ENCODE data around the gene KLK2. TPM values are rescaled to one million over a fixed set of nuclear protein-coding genes. Genes with fewer than 3 reads are reported as not detected.
"Not testable (repeated sequence)": the region's sequence is repeated elsewhere in the genome, so short reads cannot be mapped to it uniquely, and the experiment has no call there.

KLK2 gene
- total RNA-seq, 1 experiment from 2014 or later = not detected

GRCh38 chr19:50893047-50893736, 20.0 kb downstream of the KLK2 start:
- DNase-seq (ENCODE audit: low read depth in 1 of 2, low spot score in 2 of 2) = no peak
- H3K27me3 ChIP-seq (replicated peaks) = no peaks in the 10 kb centered on the region
- no peak overlapping the region for H3K27ac ChIP-seq
- no peak overlapping the region for H3K4me3 ChIP-seq
- no peaks in the 10 kb centered on the region for H3K36me3 ChIP-seq
- no peaks in the 10 kb centered on the region for H3K4me1 ChIP-seq (replicated peaks)
- H3K9me3 ChIP-seq (replicated peaks) = no peaks in the 10 kb centered on the region

DNA sequence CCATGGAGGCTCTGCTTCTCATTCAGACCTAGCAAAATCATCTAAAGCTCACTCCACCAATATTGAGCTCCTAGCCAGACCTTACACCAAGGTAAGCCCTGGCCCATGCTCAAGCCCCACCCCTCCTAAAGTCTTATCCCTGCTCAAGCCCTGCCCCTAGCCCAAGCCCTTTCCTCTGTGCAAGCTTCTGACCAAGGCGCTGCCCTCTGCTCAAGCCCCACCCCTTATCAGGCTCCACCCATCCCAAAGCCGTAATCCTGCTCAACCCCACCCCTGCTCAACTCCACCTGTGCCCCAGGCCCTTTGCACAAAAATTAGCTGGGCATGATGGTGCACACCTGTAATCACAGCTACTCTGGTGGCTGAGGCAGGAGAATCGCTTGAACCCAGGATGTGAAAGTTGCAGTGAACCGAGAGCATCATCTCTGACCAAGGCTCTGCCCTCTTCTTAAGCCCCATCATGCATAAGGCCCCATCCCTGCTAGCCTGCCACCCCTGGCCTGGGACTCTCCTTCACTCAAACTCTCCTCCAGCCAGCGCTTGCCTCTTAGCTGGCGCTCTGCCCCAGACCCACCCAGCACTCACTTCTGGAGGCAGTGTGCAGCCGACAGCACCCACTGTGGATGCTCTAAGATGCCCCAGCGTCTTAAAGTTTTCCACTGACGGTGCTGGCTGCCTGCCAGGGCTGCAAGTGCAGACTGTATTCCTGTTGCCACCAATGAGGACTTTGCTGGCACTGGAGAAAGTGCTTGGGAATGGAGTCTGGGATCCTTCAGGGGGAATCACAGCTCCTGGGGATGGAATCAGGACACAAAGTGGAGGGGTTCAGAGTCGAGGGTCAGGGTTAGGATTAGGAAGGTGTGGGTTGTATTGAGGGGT, 21.5 kb downstream of the KLK2 start:
- Histone ChIP-seq H3K27me3 (replicated peaks) (no peaks in the 10 kb centered on the region), H3K4me1 (replicated peaks) (no peaks in the 10 kb centered on the region), H3K27ac (no peak overlapping the region), H3K9me3 (replicated peaks) (no peaks in the 10 kb centered on the region), H3K36me3 (no peaks in the 10 kb centered on the region), H3K4me3 (no peak overlapping the region)
- no peak for DNase-seq (ENCODE audit: low read depth in 1 of 2, low spot score in 2 of 2)

GRCh38 chr19:50896089-50896590, 22.9 kb downstream of the KLK2 start:
- not testable (repeated sequence) for DNase-seq (ENCODE audit: low read depth in 1 of 2, low spot score in 2 of 2); H3K4me1 ChIP-seq (replicated peaks); H3K9me3 ChIP-seq (replicated peaks); H3K4me3 ChIP-seq; H3K27me3 ChIP-seq (replicated peaks); H3K36me3 ChIP-seq; H3K27ac ChIP-seq

DNA sequence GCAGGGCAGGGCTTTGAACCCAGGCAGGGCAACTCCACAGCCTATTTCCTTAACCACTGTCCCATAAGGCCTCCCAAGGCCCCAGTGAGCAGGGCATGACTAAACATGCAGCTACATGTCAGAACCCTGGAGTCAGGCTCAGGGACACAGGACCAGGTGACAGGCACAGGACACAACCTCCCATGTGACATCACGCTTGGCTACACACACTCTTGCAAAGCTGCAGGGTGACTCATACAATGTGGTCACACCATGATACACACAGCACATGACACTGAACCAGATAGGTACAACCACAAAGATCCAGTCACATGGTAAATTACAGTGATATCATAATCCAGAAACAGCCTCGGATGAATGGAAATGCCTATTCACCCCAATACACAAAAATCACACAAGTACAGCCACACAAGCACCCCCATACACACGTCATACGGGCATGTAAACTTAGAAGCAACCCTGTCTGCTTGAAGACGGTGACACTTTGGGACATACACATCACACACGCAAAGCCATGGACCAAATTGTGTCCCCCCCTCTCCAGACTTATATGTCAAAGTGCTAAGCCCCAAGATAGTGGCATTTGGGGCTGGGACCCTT, 23.5 kb downstream of the KLK2 start:
- no peak for DNase-seq (ENCODE audit: low read depth in 1 of 2, low spot score in 2 of 2)
- Histone ChIP-seq H3K27me3 (replicated peaks) (no peaks in the 10 kb centered on the region), H3K27ac (no peak overlapping the region)

GRCh38 chr19:50897191-50897607, 24.0 kb downstream of the KLK2 start:
- Histone ChIP-seq H3K4me3 (no peak overlapping the region), H3K27me3 (replicated peaks) (no peaks in the 10 kb centered on the region)
- DNase-seq (ENCODE audit: low read depth in 1 of 2, low spot score in 2 of 2) = no peak

More for the DNA sequence above, 23.5 kb downstream of the KLK2 start:
- Histone ChIP-seq H3K4me1 (replicated peaks) (no peaks in the 10 kb centered on the region), H3K4me3 (no peak overlapping the region), H3K9me3 (replicated peaks) (no peaks in the 10 kb centered on the region), H3K36me3 (no peaks in the 10 kb centered on the region)

DNA sequence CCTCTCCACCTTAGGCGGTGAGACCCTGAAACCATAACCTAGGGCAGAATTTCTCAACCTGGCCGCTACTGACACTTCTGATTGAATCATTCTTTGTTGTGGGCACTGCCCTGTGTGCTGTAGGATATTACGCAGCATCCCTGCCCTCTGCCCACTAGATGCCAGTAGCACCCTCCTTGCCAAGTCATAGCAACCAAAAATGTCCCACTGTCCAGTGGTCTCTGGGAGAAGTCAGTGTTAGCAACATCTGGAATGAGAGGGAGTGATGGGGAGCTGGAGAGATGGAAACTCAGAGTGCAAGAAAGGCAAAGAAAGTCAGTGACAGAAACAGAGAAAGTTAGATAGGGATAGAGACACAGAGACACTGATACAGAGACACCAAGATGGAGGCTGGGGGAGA, 24.4 kb downstream of the KLK2 start:
- H3K27me3 ChIP-seq (replicated peaks) = no peaks in the 10 kb centered on the region
- no peak overlapping the region for H3K4me3 ChIP-seq
- DNase-seq (ENCODE audit: low read depth in 1 of 2, low spot score in 2 of 2) = no peak
- no peaks in the 10 kb centered on the region for H3K9me3 ChIP-seq (replicated peaks)
- no peaks in the 10 kb centered on the region for H3K36me3 ChIP-seq
- H3K27ac ChIP-seq = no peak overlapping the region
- no peaks in the 10 kb centered on the region for H3K4me1 ChIP-seq (replicated peaks)

More at GRCh38 chr19:50897191-50897607, 24.0 kb downstream of the KLK2 start:
- H3K27ac ChIP-seq = no peak overlapping the region
- no peaks in the 10 kb centered on the region for H3K4me1 ChIP-seq (replicated peaks)
- H3K36me3 ChIP-seq = no peaks in the 10 kb centered on the region
- no peaks in the 10 kb centered on the region for H3K9me3 ChIP-seq (replicated peaks)

GRCh38 chr19:50898018-50898417, 24.8 kb downstream of the KLK2 start:
- no peaks in the 10 kb centered on the region for H3K4me1 ChIP-seq (replicated peaks)
- H3K27ac ChIP-seq = no peak overlapping the region
- H3K4me3 ChIP-seq = no peak overlapping the region
- no peaks in the 10 kb centered on the region for H3K9me3 ChIP-seq (replicated peaks)
- H3K36me3 ChIP-seq = no peaks in the 10 kb centered on the region
- no peak for DNase-seq (ENCODE audit: low read depth in 1 of 2, low spot score in 2 of 2)
- no peaks in the 10 kb centered on the region for H3K27me3 ChIP-seq (replicated peaks)

GRCh38 chr19:50899569-50899968, 26.3 kb downstream of the KLK2 start:
- no peak overlapping the region for H3K4me3 ChIP-seq

GRCh38 chr19:50902640-50903039, 29.4 kb downstream of the KLK2 start:
- H3K4me3 ChIP-seq = no peak overlapping the region
- no peak for DNase-seq (ENCODE audit: low read depth in 1 of 2, low spot score in 2 of 2)
- H3K27me3 ChIP-seq (replicated peaks) = no peaks in the 10 kb centered on the region
- H3K27ac ChIP-seq = no peak overlapping the region
- no peaks in the 10 kb centered on the region for H3K36me3 ChIP-seq
- no peaks in the 10 kb centered on the region for H3K9me3 ChIP-seq (replicated peaks)
- H3K4me1 ChIP-seq (replicated peaks) = no peaks in the 10 kb centered on the region

More at GRCh38 chr19:50899569-50899968, 26.3 kb downstream of the KLK2 start:
- H3K36me3 ChIP-seq = no peaks in the 10 kb centered on the region
- no peak for DNase-seq (ENCODE audit: low read depth in 1 of 2, low spot score in 2 of 2)
- H3K27me3 ChIP-seq (replicated peaks) = no peaks in the 10 kb centered on the region
- H3K27ac ChIP-seq = no peak overlapping the region
- H3K4me1 ChIP-seq (replicated peaks) = no peaks in the 10 kb centered on the region
- no peaks in the 10 kb centered on the region for H3K9me3 ChIP-seq (replicated peaks)

DNA sequence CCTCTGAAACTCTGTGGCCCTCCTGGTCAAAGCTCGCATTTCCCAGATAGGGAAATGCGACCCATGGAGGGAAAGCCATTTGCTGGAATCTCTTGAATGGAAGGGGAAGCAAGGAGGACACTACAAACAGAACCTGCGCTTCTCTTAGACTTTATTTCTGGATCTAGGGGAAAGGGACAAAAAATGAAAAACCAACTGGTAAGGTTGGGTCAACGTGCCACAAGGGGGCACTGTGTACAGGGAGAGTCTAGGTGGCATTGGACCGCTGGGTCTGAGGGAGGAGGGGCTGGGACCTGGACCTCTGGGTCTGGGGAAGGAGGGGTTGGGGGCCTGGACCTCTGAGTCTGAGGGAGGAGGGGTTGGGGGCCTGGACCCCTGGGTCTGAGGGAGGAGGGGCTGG, 33.0 kb downstream of the KLK2 start:
- no peaks in the 10 kb centered on the region for H3K27me3 ChIP-seq (replicated peaks)
- H3K4me1 ChIP-seq (replicated peaks) = no peaks in the 10 kb centered on the region
- no peak overlapping the region for H3K27ac ChIP-seq
- DNase-seq (ENCODE audit: low read depth in 1 of 2, low spot score in 2 of 2) = no peak
- no peaks in the 10 kb centered on the region for H3K9me3 ChIP-seq (replicated peaks)
- H3K36me3 ChIP-seq = no peaks in the 10 kb centered on the region
- H3K4me3 ChIP-seq = no peak overlapping the region

- H3K27ac ChIP-seq = no peak overlapping the region
- H3K27me3 ChIP-seq (replicated peaks) = peaks cover 3% of the 10 kb centered on the region; the same call in 1 of the 2 replicates
- no peak overlapping the region for H3K4me3 ChIP-seq
- no peaks in the 10 kb centered on the region for H3K36me3 ChIP-seq
- DNase-seq (ENCODE audit: low read depth in 1 of 2, low spot score in 2 of 2) = no peak
- no peaks in the 10 kb centered on the region for H3K9me3 ChIP-seq (replicated peaks)
- no peaks in the 10 kb centered on the region for H3K4me1 ChIP-seq (replicated peaks)
Observed at GRCh38 chr19:50908336-50908735, 35.1 kb downstream of the KLK2 start.

DNA sequence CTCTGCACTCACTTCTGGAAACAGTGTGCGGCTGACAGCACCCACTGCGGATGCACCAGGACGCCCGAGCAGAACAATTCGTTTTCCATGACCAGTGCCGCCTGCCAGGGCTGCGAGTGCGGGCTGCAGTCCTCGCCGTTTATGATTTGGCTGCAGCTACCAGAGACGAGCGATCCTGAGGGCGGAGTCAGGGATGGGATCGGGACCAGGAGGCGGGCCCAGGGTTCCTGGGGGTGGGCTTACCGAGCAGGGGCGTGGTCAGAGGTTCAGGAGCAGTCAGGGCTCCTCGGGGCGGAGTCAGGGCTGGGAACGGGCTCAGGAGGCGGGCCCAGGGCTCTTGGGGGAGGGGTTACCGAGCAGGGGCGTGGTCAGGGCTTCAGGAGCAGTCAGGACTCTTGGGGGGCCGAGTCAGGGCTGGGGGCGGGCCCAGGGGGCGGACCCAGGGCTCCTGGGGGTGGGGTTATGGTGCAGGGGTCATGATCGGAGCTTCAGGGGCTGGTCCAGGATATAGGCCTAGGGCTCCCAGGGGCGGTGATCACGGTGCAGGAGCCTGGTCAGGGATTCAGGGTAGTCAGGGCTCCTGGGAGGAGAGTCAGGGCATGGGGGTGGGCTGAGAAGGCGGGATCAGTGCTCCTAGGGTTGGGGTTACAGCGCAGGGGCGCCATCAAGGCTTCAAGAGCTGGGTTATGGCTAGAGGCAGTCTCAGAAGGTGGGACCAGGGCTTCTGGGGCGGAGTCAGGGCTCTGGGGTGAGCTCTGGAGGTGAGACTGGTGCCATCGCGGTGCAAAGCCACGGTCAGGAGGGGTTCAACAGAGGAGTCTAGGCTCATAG, 36.2 kb downstream of the KLK2 start:
- Histone ChIP-seq H3K4me3 (no peak overlapping the region), H3K36me3 (no peaks in the 10 kb centered on the region), H3K27me3 (replicated peaks) (peaks cover 3% of the 10 kb centered on the region; the same call in 1 of the 2 replicates), H3K9me3 (replicated peaks) (no peaks in the 10 kb centered on the region), H3K27ac (no peak overlapping the region), H3K4me1 (replicated peaks) (no peaks in the 10 kb centered on the region)
- DNase-seq (ENCODE audit: low read depth in 1 of 2, low spot score in 2 of 2) = no peak

GRCh38 chr19:50910722-50911121, 37.5 kb downstream of the KLK2 start:
- H3K27ac ChIP-seq = no peak overlapping the region
- no peaks in the 10 kb centered on the region for H3K4me1 ChIP-seq (replicated peaks)
- no peaks in the 10 kb centered on the region for H3K36me3 ChIP-seq
- no peak overlapping the region for H3K4me3 ChIP-seq
- H3K27me3 ChIP-seq (replicated peaks) = peaks cover 3% of the 10 kb centered on the region; the same call in 1 of the 2 replicates
- no peaks in the 10 kb centered on the region for H3K9me3 ChIP-seq (replicated peaks)
- DNase-seq (ENCODE audit: low read depth in 1 of 2, low spot score in 2 of 2) = no peak

All from SJSA1 (cell line).